ENCODE results near the gene CRIP1.
A peak's percentile ranks its signal among the peaks of the same experiment; 100 is the strongest.

Gene CRIP1

GRCh38 chr14:105527381-105527825 lies 40.7 kb downstream of the CRIP1 start:
- Histone ChIP-seq H3K36me3 (ENCODE audit: control insufficient read depth, insufficient read depth, low read length) (no peaks in the 10 kb centered on the region), H3K9me3 (ENCODE audit: control insufficient read depth, low read length) (no peaks in the 10 kb centered on the region), H3K27me3 (ENCODE audit: control insufficient read depth, insufficient read depth, low read length) (peaks cover 46% of the 10 kb centered on the region), H3K9ac (ENCODE audit: low read length) (peak overlapping the region; percentile 53), H3K4me3 (ENCODE audit: low read length) (no peak overlapping the region), H3K4me1 (ENCODE audit: control insufficient read depth, insufficient read depth, low read length) (peaks cover 31% of the 10 kb centered on the region)

- H3K36me3 ChIP-seq (ENCODE audit: control insufficient read depth, insufficient read depth, low read length) = no peaks in the 10 kb centered on the region
- H3K4me1 ChIP-seq (ENCODE audit: control insufficient read depth, insufficient read depth, low read length) = peaks cover 31% of the 10 kb centered on the region
- peak overlapping the region; percentile 53 for H3K9ac ChIP-seq (ENCODE audit: low read length)
- no peaks in the 10 kb centered on the region for H3K9me3 ChIP-seq (ENCODE audit: control insufficient read depth, low read length)
- H3K4me3 ChIP-seq (ENCODE audit: low read length) = peak overlapping the region; percentile 36
- peaks cover 48% of the 10 kb centered on the region for H3K27me3 ChIP-seq (ENCODE audit: control insufficient read depth, insufficient read depth, low read length)
These were observed 41.3 kb downstream of the CRIP1 start for GRCh38 chr14:105527826-105528585.

GRCh38 chr14:105528586-105529318 lies 42.1 kb downstream of the CRIP1 start:
- Histone ChIP-seq H3K4me1 (ENCODE audit: control insufficient read depth, insufficient read depth, low read length) (peaks cover 31% of the 10 kb centered on the region), H3K27me3 (ENCODE audit: control insufficient read depth, insufficient read depth, low read length) (peaks cover 51% of the 10 kb centered on the region), H3K36me3 (ENCODE audit: control insufficient read depth, insufficient read depth, low read length) (no peaks in the 10 kb centered on the region), H3K9ac (ENCODE audit: low read length) (peak overlapping the region; percentile 53), H3K4me3 (ENCODE audit: low read length) (no peak overlapping the region), H3K9me3 (ENCODE audit: control insufficient read depth, low read length) (no peaks in the 10 kb centered on the region)

GRCh38 chr14:105529319-105529568 lies 42.6 kb downstream of the CRIP1 start:
- Histone ChIP-seq H3K27me3 (ENCODE audit: control insufficient read depth, insufficient read depth, low read length) (peaks cover 51% of the 10 kb centered on the region), H3K4me3 (ENCODE audit: low read length) (no peak overlapping the region), H3K4me1 (ENCODE audit: control insufficient read depth, insufficient read depth, low read length) (peaks cover 31% of the 10 kb centered on the region), H3K9ac (ENCODE audit: low read length) (no peak overlapping the region), H3K9me3 (ENCODE audit: control insufficient read depth, low read length) (no peaks in the 10 kb centered on the region), H3K36me3 (ENCODE audit: control insufficient read depth, insufficient read depth, low read length) (no peaks in the 10 kb centered on the region)

- no peak overlapping the region for H3K9ac ChIP-seq (ENCODE audit: low read length)
- H3K36me3 ChIP-seq (ENCODE audit: control insufficient read depth, insufficient read depth, low read length) = no peaks in the 10 kb centered on the region
- no peaks in the 10 kb centered on the region for H3K9me3 ChIP-seq (ENCODE audit: control insufficient read depth, low read length)
- H3K27me3 ChIP-seq (ENCODE audit: control insufficient read depth, insufficient read depth, low read length) = peaks cover 51% of the 10 kb centered on the region
- peaks cover 31% of the 10 kb centered on the region for H3K4me1 ChIP-seq (ENCODE audit: control insufficient read depth, insufficient read depth, low read length)
- no peak overlapping the region for H3K4me3 ChIP-seq (ENCODE audit: low read length)
These were observed 43.0 kb downstream of the CRIP1 start for GRCh38 chr14:105529569-105530284.

GRCh38 chr14:105530285-105531087 lies 43.8 kb downstream of the CRIP1 start:
- Histone ChIP-seq H3K36me3 (ENCODE audit: control insufficient read depth, insufficient read depth, low read length) (no peaks in the 10 kb centered on the region), H3K27me3 (ENCODE audit: control insufficient read depth, insufficient read depth, low read length) (peaks cover 48% of the 10 kb centered on the region), H3K9me3 (ENCODE audit: control insufficient read depth, low read length) (no peaks in the 10 kb centered on the region), H3K4me1 (ENCODE audit: control insufficient read depth, insufficient read depth, low read length) (peaks cover 31% of the 10 kb centered on the region), H3K9ac (ENCODE audit: low read length) (no peak overlapping the region), H3K4me3 (ENCODE audit: low read length) (no peak overlapping the region)

GRCh38 chr14:105531088-105531893 lies 44.6 kb downstream of the CRIP1 start:
- Histone ChIP-seq H3K36me3 (ENCODE audit: control insufficient read depth, insufficient read depth, low read length) (no peaks in the 10 kb centered on the region), H3K27me3 (ENCODE audit: control insufficient read depth, insufficient read depth, low read length) (peaks cover 48% of the 10 kb centered on the region), H3K9me3 (ENCODE audit: control insufficient read depth, low read length) (no peaks in the 10 kb centered on the region), H3K4me1 (ENCODE audit: control insufficient read depth, insufficient read depth, low read length) (peaks cover 31% of the 10 kb centered on the region), H3K4me3 (ENCODE audit: low read length) (no peak overlapping the region), H3K9ac (ENCODE audit: low read length) (no peak overlapping the region)

GRCh38 chr14:105531894-105532623 lies 45.4 kb downstream of the CRIP1 start:
- H3K9ac ChIP-seq (ENCODE audit: low read length) = no peak overlapping the region
- H3K4me3 ChIP-seq (ENCODE audit: low read length) = no peak overlapping the region
- H3K9me3 ChIP-seq (ENCODE audit: control insufficient read depth, low read length) = no peaks in the 10 kb centered on the region
- peaks cover 27% of the 10 kb centered on the region for H3K4me1 ChIP-seq (ENCODE audit: control insufficient read depth, insufficient read depth, low read length)
- no peaks in the 10 kb centered on the region for H3K36me3 ChIP-seq (ENCODE audit: control insufficient read depth, insufficient read depth, low read length)
- peaks cover 52% of the 10 kb centered on the region for H3K27me3 ChIP-seq (ENCODE audit: control insufficient read depth, insufficient read depth, low read length)

GRCh38 chr14:105532735-105533141 lies 46.1 kb downstream of the CRIP1 start:
- Histone ChIP-seq H3K27me3 (ENCODE audit: control insufficient read depth, insufficient read depth, low read length) (peaks cover 52% of the 10 kb centered on the region), H3K36me3 (ENCODE audit: control insufficient read depth, insufficient read depth, low read length) (no peaks in the 10 kb centered on the region), H3K4me3 (ENCODE audit: low read length) (no peak overlapping the region), H3K4me1 (ENCODE audit: control insufficient read depth, insufficient read depth, low read length) (peaks cover 21% of the 10 kb centered on the region), H3K9ac (ENCODE audit: low read length) (no peak overlapping the region), H3K9me3 (ENCODE audit: control insufficient read depth, low read length) (no peaks in the 10 kb centered on the region)

GRCh38 chr14:105533391-105533790 lies 46.7 kb downstream of the CRIP1 start:
- peaks cover 17% of the 10 kb centered on the region for H3K4me1 ChIP-seq (ENCODE audit: control insufficient read depth, insufficient read depth, low read length)
- no peaks in the 10 kb centered on the region for H3K36me3 ChIP-seq (ENCODE audit: control insufficient read depth, insufficient read depth, low read length)
- no peak overlapping the region for H3K4me3 ChIP-seq (ENCODE audit: low read length)
- peaks cover 53% of the 10 kb centered on the region for H3K27me3 ChIP-seq (ENCODE audit: control insufficient read depth, insufficient read depth, low read length)
- no peaks in the 10 kb centered on the region for H3K9me3 ChIP-seq (ENCODE audit: control insufficient read depth, low read length)
- no peak overlapping the region for H3K9ac ChIP-seq (ENCODE audit: low read length)

All from mucosa of stomach (tissue), 1 donor.